ENCODE results near the gene ITGA11.

The ITGA11 gene

GRCh38 chr15:68279779-68280753 lies 151.9 kb downstream of the ITGA11 start:
- no peak for TF ChIP-seq CTCF (IDR thresholded peaks at IDR 0.05; ENCODE audit: extremely low read depth, missing control alignments)
- DNase-seq (ENCODE audit: low spot score): no peak

GRCh38 chr15:68278595-68279405 lies 153.2 kb downstream of the ITGA11 start:
- TF ChIP-seq CTCF (IDR thresholded peaks at IDR 0.05; ENCODE audit: extremely low read depth, missing control alignments): no peak
- DNase-seq (ENCODE audit: low spot score): no peak

GRCh38 chr15:68278345-68278594 lies 153.7 kb downstream of the ITGA11 start:
- DNase-seq (ENCODE audit: low spot score): no peak
- peak; percentile 20 for TF ChIP-seq CTCF (IDR thresholded peaks at IDR 0.05; ENCODE audit: extremely low read depth, missing control alignments)

GRCh38 chr15:68277603-68278344 lies 154.2 kb downstream of the ITGA11 start, which contains the start of gene FEM1B:
FEM1B (plus strand) TSS chr15:68277745; CDS start chr15:68278418, 673 bp downstream.
- DNase-seq (ENCODE audit: low spot score): peak; percentile 93
- TF ChIP-seq CTCF (IDR thresholded peaks at IDR 0.05; ENCODE audit: extremely low read depth, missing control alignments): no peak

- TF ChIP-seq CTCF (IDR thresholded peaks at IDR 0.05; ENCODE audit: extremely low read depth, missing control alignments): no peak
- no peak for DNase-seq (ENCODE audit: low spot score)
These were observed 154.8 kb downstream of the ITGA11 start for GRCh38 chr15:68277131-68277602.

GRCh38 chr15:68276668-68277067 lies 155.3 kb downstream of the ITGA11 start:
- TF ChIP-seq CTCF (IDR thresholded peaks at IDR 0.05; ENCODE audit: extremely low read depth, missing control alignments): no peak

More at GRCh38 chr15:68276668-68277067, 155.3 kb downstream of the ITGA11 start:
- DNase-seq (ENCODE audit: low spot score): no peak

All from GM20000 (cell line).